ENCODE data around the gene SCO1.
"Not testable (repeated sequence)": the region's sequence is repeated elsewhere in the genome, so short reads cannot be mapped to it uniquely, and the experiment has no call there.

DNA sequence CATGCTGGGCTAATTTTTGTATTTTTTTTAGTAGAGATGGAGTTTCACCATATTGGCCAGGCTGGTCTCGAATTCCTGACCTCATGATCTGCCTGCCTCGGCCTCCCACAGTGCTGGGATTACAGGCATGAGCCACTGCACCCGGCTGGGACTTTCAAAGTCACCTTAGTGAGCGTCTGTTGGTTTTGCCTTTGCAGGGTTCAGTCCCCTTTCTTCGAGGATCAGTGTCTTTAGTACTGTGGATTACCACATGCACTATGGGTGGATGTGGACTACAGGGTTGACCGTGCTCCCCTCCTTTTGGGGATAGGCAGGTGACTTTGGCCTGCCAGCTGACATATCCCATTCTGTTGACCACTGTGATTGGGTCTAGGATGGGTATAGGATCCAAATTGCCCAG, 34.8 kb upstream of the SCO1 start:
- not testable (repeated sequence) for TF ChIP-seq FOS, POLR2A (IDR thresholded peaks at IDR 0.05; ENCODE audit: low read depth, low read length)
